HG02981 (cell line): ENCODE results near the gene TC2N.
"Not testable (repeated sequence)": the region's sequence is repeated elsewhere in the genome, so short reads cannot be mapped to it uniquely, and the experiment has no call there.

Experiments
- ATAC-seq: cut with Tn5 transposase; IDR thresholded peaks from one replicate; pipeline ENCODE4 v1.9.1; 2021; ENCODE audit warnings: mild to moderate bottlenecking, moderate library complexity; ENCODE audit not compliant: unreplicated experiment

Gene TC2N

DNA sequence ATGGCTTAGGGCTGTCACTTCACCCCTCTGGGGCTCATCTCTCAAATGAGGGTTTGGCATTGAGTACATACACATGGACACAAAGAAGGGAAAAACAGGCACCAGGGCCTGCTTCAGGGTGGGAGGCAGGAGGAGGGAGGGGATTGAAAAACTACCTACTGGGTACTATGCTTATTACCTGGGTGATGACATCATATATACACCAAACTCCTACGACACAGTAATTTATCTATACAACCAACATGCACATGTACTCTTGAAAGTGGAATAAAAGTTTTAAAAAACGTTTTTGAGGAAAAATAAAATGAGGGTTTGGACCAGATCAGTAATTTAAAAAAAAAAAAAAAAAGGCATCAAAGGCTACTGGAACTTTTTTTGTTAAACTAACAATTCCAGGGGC lies 3.6 kb upstream of the TC2N start:
- no peak for ATAC-seq

DNA sequence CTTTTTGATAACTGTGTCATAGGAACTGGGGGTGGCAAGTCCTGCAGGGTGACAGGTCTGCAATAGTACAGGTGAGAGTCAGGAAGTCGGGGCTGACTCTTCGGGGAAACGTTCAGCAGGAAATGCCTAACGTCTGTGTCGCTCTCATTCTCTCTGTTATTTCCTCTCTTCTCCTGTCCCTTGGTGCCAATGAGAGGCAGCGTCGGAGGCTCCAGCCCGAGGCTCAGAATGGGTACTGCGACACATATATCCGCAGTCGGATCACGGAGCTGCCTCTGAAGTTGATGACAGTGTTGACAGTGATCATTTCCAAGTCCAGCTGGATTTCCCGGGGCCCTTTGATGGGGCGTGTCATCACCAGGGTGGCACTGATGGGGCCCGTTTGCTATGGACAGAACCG lies 2.7 kb upstream of the TC2N start:
- no peak for ATAC-seq

DNA sequence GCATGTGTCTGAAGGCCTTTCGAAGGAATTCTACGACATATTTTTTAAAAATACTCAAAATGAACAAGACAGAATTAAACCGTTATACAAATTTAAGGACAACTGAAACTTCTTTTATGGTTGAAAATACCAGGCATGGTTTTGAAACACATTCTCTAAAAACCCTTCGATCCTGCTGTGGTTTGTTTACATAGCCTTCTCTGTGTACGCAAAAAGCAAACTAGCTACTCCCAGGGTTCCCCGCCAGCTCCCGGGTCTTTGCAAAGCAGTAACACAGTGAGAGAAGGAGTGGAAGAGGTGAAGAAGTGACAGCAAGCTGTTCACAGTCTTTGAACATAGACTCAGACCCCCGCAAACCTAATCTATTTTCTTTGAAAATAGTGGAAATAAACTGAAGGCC lies 2.2 kb upstream of the TC2N start:
- no peak for ATAC-seq

DNA sequence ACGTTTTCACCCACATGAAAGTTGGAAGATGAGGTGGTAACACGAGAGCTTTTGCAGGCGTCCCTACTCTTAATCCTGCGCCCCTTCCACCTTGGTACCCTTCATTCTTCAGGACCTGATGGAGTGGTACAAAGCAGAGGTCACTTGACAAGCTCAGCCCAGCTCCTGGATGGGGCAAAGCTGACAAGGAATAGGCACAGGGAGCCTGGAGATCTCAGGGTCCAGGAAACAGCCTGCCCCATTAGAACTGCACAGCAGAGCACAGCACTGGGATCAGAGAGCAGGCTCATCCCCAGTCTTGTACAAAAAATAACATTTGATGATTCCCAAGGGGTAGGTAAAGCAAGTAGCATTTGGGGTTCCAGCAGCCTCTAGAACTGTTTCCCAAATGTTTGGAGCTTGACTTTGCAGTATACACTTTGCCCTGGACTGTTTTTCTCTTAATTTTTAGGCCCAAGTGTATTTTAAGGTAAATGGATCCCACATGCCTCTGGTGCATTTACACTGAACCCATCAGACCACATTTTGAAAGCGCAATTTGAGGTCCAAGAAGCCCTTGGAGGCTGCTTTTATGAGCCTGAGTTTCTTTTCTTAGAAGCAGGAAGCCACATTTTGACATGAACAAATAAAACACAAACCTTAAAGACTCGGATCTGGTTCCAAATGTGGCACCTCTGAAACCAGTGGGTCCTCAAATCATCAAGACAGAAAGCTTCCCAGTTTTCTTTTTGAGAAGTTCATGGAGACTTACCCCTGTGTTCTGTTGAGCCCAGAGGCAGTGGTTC lies 633 bp downstream of the TC2N start:
- no peak for ATAC-seq

DNA sequence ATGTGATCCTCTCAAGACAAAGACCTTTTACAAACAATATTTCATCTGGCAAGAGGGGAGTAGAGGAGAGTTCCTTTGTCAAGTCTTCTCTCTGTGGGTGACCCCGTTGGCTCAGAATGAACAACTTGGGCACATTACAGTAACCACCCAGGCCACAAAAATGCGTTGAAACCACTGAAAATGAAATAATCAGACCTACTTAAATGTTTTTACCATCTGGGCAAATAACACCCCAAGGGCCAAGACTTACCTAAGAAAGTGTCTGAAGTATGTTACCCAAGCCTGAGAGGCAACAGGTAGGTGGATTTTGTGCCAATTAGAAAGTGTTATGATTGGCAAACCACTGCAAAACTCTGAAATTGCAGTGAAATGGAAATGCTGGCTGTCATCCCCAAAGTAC lies 1.3 kb downstream of the TC2N start:
- no peak for ATAC-seq

DNA sequence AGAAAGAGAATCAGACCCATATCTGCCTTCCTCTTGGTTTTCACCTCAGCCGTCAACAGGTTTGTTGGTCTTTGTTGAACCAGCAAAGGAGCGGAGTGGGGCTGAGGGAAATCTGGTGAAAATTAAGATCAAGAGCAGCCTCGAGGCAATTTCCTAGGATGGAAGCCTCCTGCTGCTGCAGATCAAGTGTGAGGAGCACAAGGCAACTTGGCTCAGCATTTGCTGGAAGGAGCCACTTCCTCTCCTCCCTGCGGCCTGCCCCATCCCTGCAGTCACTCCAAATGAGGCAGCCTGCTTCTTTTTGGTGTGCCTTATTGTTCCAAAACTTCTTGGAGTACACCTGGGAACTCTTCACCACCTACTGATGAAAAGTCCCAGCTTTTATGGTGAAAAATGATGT lies 4.9 kb downstream of the TC2N start:
- ATAC-seq = no peak

DNA sequence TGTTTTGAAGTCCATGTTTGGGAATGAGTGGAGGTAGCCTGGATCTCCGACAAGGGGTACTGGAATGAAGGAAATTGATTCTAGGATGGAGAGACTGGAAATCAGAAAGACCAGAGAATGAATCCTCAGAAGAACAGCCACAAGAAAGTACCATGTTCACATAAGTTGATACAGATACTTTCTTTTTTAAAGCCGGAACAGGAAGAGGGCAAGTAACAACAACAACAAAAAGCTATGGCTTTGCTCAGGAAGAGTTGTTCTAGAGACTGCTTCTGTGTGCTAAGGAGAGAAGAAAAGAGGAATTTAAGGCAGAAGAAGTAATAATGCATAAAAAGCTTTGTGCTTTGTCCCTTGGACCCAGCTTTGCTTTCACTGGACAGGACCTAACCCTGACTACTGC lies 6.2 kb downstream of the TC2N start:
- ATAC-seq = no peak

DNA sequence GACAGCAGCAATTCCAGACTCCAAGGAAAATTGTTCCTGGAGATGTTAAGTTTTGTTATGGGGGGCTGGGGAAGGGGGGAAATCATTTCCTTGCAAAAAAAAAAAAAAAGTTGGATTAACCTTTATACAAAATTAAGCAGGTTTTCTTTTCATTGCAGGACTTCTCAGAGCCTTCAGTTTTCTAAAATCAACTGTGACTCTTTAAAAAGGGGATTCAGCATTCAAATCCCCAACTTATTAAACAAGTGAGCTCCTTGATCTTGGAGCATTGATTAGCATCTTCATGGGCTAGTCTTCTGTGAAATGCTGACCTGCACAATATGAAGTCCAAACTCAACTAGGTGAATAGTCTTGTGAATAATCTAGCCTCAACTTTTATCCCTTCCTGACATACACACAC lies 7.1 kb downstream of the TC2N start:
- ATAC-seq = no peak

DNA sequence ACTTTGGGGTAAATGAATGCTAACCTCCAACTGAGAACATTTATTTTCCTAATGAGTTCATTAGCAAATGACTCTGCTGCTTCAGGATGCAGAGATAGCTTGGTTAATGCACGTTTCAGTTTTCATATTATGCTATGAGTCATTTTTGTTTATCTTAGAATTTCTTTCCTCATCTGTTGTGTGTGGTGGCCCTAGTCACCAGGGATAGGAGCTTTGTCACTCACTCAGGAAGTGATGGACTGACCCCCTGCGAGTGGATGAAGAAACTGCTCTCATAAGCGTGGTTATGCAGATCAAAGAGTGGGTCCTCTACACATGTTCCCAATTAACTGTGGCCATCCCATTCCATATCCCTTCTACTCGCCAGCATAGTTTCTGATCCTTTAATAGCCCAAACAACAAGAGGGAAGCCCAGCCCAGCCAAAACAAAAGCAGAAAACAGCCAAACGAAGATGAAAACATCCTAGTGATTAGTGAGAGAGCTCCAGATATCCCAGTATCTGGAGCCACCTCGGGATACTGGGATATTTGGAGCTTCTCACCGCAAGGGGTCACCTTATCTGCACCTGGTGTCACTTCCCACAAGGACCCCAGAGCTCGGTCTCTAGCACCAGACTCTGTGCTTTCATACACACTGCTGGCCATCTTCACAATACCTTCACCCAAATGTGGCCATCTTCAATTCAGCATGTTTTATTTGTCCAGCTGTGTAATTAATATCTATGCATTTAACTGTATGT lies 8.6 kb downstream of the TC2N start:
- ATAC-seq = peak; percentile 66

DNA sequence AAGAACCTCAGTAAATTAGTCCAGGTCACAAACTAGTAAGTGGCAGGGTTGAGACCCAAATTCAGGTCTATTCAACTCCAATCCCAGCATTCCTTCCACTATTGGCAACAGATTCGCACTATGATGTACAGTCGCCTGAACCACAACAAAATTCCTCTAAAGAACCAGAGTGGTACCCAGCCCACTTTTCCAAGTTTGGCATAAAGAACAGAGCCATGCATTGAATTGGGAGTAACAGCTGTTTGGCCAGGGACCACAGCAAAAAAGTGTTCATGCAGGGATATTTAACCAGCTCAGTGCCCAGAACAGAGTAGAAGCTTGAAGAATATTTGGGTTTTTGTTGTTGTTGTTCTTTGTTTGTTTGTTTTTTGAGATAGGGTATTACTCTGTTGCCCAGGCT lies 9.7 kb downstream of the TC2N start:
- ATAC-seq = no peak

DNA sequence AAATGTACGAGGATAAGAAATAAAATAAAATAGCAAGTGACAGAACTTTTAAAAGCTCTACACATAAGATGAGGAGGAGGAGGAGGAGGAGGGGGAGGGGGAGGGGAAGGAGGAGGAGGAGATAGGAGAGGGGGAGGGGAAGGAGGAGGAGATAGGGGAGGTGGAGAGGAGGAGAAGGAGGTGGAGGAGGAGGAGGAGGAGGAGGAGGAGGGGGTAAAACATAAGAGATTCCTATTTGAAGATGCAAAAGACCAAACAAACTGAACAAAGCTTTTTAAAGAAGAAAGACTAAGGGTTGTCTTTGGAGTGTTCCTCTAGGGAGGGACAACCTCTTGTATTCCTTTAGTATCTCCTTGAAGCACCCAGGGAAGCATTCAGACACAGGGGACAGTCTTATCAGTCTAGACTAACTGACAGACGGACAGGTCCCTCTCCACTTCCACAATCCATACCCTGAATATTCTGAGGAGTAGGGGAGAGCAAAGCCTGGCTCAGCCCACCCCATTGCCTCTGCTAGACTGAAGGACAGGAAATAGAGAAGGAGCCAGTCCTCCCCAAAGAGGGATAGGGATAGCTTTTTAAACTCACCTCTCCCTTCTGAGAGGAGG lies 12.9 kb downstream of the TC2N start:
- ATAC-seq = no peak

DNA sequence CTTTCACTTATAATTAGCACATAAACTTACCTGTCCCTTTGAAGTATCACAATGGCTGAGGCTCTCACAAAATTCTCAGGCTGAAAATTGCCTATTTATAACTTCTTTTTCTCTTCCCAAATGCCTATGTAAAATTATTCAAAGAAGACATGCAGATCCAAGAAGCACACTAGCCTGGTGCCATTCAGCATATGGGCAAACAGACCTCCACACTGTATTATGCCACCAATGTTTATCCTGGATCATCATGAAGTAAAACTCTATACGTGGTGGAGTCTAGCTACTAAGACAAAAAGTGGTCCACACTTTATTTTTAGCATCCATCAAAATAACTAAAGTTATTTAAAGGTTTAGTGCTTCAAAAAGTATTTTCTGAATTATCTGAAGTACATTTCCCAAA lies 15.8 kb downstream of the TC2N start:
- no peak for ATAC-seq

DNA sequence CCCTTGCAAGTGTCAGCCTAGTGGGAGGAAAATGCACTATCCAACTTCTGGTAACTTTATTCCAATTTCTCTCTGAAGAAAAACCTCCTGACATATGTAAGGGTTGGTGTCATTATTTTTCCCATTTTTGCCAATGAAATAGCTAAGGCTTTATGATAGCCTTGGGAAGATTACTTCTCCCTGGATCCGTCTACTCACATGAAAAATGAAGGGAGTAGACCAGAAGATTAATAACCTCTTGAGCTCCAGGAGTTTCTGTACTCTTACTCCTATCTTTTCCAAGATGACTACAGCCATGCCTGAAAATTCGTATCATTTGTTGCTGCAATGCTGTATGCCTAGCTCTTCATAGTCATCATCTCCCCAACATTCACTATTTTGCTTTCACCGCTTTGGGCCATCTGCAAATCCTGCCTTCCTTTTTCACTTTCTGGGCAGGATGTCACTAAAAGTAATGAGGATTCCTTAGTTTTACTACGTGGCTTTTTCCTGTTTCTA lies 18.8 kb downstream of the TC2N start:
- ATAC-seq = no peak

DNA sequence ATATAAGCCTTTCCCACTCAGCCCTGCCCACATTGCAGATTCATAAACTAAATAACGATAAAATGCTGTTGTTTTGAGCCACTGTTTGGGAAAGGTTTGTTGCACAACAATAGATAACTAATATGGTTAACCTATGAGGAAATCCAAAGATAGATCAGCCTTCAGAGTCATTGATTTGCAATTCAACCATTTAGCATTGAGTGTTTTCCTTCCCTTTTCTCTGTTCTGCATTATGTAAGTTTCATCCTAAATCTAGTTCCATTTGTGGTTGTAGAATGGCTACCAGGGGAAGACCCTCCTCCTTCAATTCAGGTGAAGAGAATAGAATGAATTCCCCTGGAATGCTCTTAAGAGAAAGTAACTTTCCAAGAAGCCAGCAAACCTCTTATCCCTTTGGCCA lies 19.6 kb downstream of the TC2N start:
- no peak for ATAC-seq

DNA sequence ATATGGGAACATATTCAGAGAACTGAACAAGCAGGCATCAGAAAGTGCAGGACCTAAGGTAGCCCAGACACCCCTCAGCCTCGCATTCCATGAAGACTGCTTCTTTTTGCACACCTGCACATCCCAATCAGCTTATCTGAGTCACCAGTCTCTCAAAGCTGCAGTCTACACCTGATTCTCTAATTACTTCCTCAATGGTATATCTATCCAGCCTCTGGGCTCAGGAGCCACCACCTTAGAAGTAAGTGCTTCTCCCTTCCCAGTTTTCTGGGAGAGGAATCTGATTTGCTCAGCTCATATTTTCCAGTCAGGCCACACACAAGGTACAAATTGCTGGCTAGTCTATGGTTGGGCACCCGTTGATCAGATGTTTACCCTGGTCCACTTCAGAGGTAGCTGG lies 21.7 kb downstream of the TC2N start:
- ATAC-seq = no peak

DNA sequence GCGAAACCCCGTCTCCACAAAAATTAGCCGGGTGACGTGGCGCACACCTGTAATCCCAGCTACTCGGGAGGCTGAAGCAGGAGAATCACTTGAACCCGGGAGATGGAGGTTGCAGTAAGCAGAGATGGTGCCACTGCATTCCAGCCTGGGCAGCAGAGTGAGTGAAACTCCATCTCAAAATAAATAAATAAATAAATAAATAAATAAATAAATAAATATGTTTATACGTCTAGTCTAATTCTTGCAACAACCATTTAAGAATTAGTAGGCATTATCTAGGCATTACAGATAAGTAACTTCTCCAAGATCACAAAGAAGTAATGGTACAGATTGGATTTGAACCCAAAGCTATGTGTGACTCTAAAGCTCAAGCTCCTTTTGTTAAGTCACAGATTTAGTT lies 22.3 kb downstream of the TC2N start:
- not testable (repeated sequence) for ATAC-seq

DNA sequence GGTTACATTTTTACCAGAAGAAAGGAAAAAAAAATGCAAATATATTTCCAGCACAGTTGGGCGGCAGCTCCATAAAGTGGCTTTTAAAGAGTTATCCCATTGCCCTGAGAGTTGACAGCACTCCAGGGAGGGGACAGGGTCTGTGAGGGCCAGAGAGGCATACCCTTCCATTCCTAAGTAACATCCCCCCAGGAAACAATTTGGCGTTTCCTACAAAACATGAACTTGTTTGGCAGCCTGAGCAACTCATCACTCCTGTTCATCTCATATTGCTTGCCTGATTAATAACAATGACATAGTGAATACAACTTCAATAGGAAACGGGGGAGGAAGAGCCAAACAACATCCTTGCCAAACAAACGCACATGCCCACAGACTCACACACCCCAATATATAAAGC lies 23.3 kb downstream of the TC2N start:
- no peak for ATAC-seq

DNA sequence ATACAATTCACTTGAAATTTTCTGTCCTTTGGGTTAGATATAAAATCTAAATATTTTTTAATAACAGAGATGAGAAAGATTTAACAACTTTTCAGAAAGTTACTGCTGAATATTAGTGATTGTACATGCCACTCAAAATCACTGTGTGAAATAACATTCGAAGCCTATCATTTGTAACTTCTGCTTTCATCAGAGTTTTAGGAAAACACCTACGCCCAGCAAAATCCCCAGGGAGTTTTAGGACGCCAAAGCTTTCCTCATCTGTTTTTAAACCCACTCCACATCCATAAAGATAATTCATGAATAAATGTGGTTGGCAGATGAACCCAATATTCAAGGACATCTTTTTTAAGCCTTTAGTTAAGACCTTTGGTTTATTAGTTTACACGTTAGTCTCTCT lies 23.9 kb downstream of the TC2N start:
- ATAC-seq = no peak

DNA sequence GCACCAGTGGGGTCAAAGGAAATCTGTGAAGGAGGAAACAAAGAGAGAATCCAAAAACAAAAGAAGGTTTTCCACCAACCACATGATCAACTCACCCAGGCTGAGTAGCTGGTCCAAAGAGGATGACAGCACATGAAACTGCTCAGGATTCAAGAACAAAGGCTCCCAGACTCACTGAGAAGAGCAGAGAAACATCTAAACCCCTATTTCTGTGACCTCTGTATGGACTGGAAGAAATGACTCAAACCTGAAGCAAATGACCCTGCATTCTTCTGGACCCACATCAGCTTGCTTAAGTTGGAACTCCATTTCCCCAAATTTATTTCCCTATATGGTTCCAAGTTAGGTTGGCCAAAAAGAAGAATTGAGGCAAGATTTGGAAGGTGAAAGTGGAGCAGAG lies 26.3 kb downstream of the TC2N start:
- no peak for ATAC-seq

DNA sequence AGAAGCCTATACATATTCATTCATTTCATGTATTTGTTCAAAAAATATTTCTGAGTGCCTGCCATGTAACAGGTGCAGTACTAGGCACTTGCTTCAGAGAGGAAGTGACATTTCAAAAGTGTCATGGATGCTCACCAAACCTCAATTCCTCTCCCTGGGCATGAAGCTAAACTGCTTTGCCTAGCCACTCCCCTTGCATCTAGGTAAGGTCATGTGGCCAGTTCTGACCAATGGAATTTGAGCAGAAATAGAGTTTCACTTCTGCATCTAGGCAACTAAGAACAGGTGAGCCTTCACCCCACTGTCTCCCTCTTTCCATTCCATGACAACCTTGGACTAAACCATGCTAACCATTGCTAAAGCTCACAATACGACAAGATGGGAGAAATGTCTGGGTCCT lies 27.6 kb downstream of the TC2N start:
- no peak for ATAC-seq

DNA sequence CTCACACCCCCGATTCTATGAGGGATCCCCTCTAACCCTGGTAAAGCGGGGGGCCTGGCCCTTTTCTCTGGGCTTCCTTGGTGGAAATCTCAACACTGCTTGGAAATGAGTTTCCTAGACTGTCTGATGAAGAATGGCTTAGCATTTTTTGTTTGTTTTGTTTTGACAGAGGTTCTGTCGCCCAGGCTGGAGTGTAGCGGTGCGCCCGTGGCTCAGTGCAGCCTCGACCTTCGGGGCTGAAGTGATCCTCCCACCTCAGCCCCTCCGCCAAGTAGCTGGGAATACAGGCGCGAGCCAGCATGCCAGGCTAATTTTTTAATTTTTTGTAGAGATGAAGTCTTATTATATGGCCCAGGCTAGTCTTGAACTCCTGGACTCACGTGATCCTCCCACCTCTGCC lies 30.3 kb downstream of the TC2N start:
- ATAC-seq = no peak
